Fibroblast of skin of abdomen (primary cell): Measurements from ENCODE around the gene BEAN1.

Experiments used
- DNase-seq: peaks from one replicate; pipeline ENCODE4 v3.0.0-alpha.2; 2013

Gene BEAN1

DNA sequence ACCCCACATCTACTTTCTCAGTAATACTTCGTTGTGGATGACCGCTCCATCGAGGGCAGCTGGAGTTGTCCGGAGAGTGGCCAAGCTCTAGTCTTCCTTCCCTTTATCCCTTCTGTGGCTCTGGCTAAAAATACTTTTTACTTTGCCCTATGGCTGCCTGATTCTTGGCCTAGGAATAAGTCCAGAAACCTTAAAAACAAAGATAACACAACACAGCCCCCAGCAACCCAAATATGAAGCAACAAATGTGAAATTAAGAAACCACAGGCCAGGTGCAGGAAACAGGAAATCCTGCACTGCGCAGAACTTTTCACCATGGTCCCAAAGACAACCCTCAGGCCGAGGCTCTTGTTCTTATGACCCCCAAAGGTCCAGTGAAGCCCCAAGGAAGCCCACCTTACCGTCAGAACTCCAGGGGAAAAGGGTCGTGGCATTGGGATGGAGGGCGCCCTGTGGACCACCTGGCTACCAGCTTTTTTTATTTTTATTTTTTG, 96.8 kb downstream of the BEAN1 start:
- DNase-seq, result no peak

DNA sequence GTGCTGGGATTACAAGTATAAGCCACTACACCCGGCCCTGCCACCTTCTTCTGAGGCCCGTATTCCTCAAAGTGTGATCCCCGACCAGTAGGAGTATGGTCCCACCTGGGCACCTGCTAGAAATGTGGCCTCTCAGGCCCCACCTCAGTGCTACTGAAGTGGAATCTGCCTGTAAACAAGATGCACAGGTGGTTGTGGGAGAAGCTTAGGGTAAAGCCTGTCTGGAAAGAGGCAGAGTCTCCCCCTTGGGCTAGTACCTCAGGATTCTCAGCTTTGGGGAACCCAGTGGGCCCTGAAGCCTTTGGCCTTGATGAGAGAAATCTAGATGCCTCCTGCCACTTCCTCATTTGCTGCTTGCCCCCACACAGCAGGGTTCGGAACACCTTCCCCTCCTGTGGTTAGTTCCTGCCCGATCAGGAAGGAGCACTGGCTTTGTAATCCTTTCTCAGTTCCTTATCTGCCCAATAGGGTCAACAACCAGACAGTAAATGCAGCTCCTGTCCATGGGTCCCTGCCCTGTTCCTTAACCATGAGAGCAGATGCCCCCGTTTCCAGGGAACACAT, 97.6 kb downstream of the BEAN1 start:
- no peak for DNase-seq

DNA sequence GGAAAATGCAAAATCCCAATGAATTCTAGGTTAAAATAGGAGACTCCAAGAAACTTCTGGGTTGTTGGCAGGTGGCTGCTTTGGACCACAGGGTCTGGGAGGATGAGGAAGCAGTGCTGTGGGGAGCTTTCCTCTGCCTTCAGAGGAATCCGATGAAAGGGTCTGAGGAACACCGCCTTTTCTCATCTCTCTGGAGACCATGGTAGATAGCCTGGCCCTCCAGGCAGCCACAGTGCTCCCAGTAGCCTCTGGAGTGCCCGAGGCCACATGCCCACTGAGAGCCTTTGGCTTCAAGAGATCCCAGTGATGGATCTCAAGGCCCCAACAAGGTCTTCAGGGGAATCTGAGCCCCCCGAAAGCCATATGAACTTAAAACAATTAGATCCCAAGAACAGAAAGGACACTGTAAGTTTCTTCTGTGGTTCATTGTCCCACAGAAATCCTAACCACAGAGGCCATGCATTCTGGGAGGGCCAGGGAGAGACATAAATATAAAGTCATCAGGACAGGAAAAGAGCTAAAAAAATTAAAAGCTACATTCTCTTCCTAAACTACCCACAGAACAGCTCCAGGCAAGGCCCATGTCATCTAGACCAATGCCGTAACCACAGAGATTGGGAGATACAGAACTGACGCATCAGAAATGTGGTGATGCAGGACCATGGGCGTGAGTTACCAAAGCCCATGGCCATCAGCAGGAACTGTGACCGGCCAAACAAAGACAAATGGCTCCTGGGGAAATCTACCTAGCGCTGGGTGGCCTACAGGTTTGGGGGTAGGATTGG, 98.5 kb downstream of the BEAN1 start:
- DNase-seq, result no peak

DNA sequence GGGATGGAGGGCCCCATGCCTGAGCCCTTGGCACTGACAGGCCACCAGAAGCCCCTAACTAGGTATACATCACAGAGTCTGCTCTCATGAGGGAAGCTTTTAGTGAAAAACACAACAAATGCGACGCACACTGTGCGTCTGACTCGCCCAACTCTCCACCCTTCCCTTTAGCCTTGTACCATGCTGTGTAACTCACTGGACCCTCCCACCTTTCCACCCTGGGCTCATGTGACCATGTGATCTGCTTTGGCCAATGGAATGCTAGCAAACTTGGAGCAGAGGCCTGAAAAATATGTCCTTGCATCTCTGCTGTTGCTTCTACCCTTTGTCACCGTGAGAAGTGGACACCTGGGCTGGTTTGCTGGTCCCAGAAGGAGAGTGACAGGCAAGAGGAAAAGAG, 101.2 kb downstream of the BEAN1 start:
- no peak for DNase-seq

DNA sequence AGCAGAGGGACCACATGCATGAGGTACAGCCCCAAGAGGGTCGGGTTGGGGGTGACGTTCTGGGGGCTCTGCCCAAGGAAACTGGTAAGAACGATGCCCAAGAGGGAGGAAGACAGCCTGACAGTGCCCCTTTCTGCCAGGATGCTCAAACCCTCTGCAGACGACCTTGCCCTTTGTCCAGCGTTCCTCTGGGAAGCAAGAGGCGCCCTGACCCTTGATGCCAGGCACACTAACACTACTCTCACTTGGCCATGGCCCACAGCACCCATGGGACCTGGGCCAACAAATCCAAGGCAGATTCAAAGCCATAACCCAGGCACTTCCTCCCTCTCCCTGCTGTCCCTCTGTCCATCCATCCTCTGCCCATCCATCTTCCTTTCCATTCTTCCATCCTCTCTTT, 102.4 kb downstream of the BEAN1 start:
- DNase-seq, result no peak
